CD4-positive, CD25-positive, alpha-beta regulatory T cell (primary cell): ENCODE data around the gene RAD51B. TPM values are rescaled to one million over a fixed set of nuclear protein-coding genes. Genes with fewer than 3 reads are reported as not detected.
"Not testable (repeated sequence)": the region's sequence is repeated elsewhere in the genome, so short reads cannot be mapped to it uniquely, and the experiment has no call there.

Experiments used
- ATAC-seq, 2 donors: fragments of 150-1000 bp; cut with Tn5 transposase; one replicate each; pipeline ENCODE4 v1.10.0; 2021; ENCODE audit warnings: low read depth in 2 of 2, moderate number of reproducible peaks in 2 of 2, moderate library complexity in 1 of 2
- DNase-seq, 3 donors: peaks; one replicate each; pipeline versions ENCODE4 v3.0.0 to v3.0.0-alpha.2; 2012 to 2022; ENCODE audit warnings: mixed read lengths in 1 of 3
- H3K27ac ChIP-seq: one replicate; pipeline ENCODE4 v1.7.0; 2013; ENCODE audit warnings: mild to moderate bottlenecking, low read length; ENCODE audit not compliant: insufficient read depth, poor library complexity, severe bottlenecking
- H3K27me3 ChIP-seq: one replicate; pipeline ENCODE4 v1.7.0; 2013; ENCODE audit warnings: low read length; ENCODE audit not compliant: control insufficient read depth, insufficient read depth
- H3K36me3 ChIP-seq: one replicate; pipeline ENCODE4 v1.7.0; 2013; ENCODE audit warnings: mild to moderate bottlenecking, low read length, moderate library complexity; ENCODE audit not compliant: control insufficient read depth, insufficient read depth
- H3K4me1 ChIP-seq: 2 replicates; pipeline ENCODE4 v1.7.0; 2013; ENCODE audit warnings: mild to moderate bottlenecking, low read length; ENCODE audit not compliant: insufficient read depth, control insufficient read depth, poor library complexity, severe bottlenecking
- H3K4me3 ChIP-seq: one replicate; pipeline ENCODE4 v1.7.0; 2013; ENCODE audit warnings: low read depth, mild to moderate bottlenecking, low read length, moderate library complexity
- H3K9me3 ChIP-seq, 2 experiments: 1 replicate in 1 of 2; 2 replicates in 1 of 2; pipeline ENCODE4 v1.7.0; 2013; ENCODE audit warnings: low read length in 2 of 2, mild to moderate bottlenecking in 1 of 2, moderate library complexity in 1 of 2; ENCODE audit not compliant: control insufficient read depth in 2 of 2
- H3K27ac Mint-ChIP-seq, 3 donors: one replicate each; pipeline ENCODE4 v1.8.0; 2020 to 2022; ENCODE audit warnings: mild to moderate bottlenecking in 3 of 3, mixed read lengths in 3 of 3, moderate library complexity in 2 of 3
- H3K27me3 Mint-ChIP-seq: one replicate; pipeline ENCODE4 v1.8.0; 2022; ENCODE audit warnings: mild to moderate bottlenecking, mixed read lengths
- H3K36me3 Mint-ChIP-seq: one replicate; pipeline ENCODE4 v1.8.0; 2020; ENCODE audit warnings: mixed read lengths
- H3K4me1 Mint-ChIP-seq, 4 donors: one replicate each; pipeline ENCODE4 v1.8.0; 2020 to 2022; ENCODE audit warnings: mixed read lengths in 4 of 4, mild to moderate bottlenecking in 1 of 4
- H3K4me3 Mint-ChIP-seq, 4 donors: one replicate each; pipeline ENCODE4 v1.8.0; 2020 to 2022; ENCODE audit warnings: mild to moderate bottlenecking in 4 of 4, mixed read lengths in 4 of 4, moderate library complexity in 3 of 4
- H3K9me3 Mint-ChIP-seq, 7 donors: one replicate each; pipeline ENCODE4 v1.8.0; 2020 to 2022; ENCODE audit warnings: mixed read lengths in 7 of 7, mild to moderate bottlenecking in 3 of 7, moderate library complexity in 2 of 7
- polyA plus RNA-seq, 4 donors: library from polyadenylated mRNA; unstranded; fragments of 300-500 nt; fragmentation: Illumina TruSeq; gene quantifications; one replicate each; pipeline ENCODE4 v1.2.3, GENCODE V29; 2021
- total RNA-seq: library from RNA; stranded (reverse); gene quantifications from one replicate; pipeline ENCODE4 v1.2.3, GENCODE V29; 2022

RAD51B gene
- total and polyA plus RNA-seq, 5 donors from 2014 or later: 19.1 to 40.2 (median 28.1) TPM

- Mint-ChIP-seq H3K9me3 (no peaks in the 10 kb centered on the region), H3K27me3 (no peaks in the 10 kb centered on the region), H3K27ac (no peak overlapping the region), H3K4me1 (no peaks in the 10 kb centered on the region), H3K36me3 (peaks cover 3% of the 10 kb centered on the region), H3K4me3 (no peak overlapping the region)
- H3K9me3 ChIP-seq: no peaks in the 10 kb centered on the region
- no peaks in the 10 kb centered on the region for H3K27me3 ChIP-seq
- H3K4me3 ChIP-seq: no peak overlapping the region
- no peaks in the 10 kb centered on the region for H3K36me3 ChIP-seq
- H3K27ac ChIP-seq: no peak overlapping the region
- ATAC-seq (no peak), DNase-seq (no peak)
- no peaks in the 10 kb centered on the region for H3K4me1 ChIP-seq
Observed at GRCh38 chr14:67978749-67979148, 159.2 kb downstream of the RAD51B start.

GRCh38 chr14:67982711-67983608 is 163.4 kb downstream of the RAD51B start:
- Mint-ChIP-seq H3K36me3 (peaks cover 3% of the 10 kb centered on the region), H3K4me1 (no peaks in the 10 kb centered on the region), H3K27ac (no peak overlapping the region), H3K27me3 (no peaks in the 10 kb centered on the region), H3K4me3 (no peak overlapping the region), H3K9me3 (no peaks in the 10 kb centered on the region)
- no peaks in the 10 kb centered on the region for H3K9me3 ChIP-seq
- ATAC-seq: no peak
- no peak for DNase-seq
- H3K4me3 ChIP-seq: no peak overlapping the region
- no peaks in the 10 kb centered on the region for H3K27me3 ChIP-seq
- no peaks in the 10 kb centered on the region for H3K36me3 ChIP-seq
- no peaks in the 10 kb centered on the region for H3K4me1 ChIP-seq
- no peak overlapping the region for H3K27ac ChIP-seq

GRCh38 chr14:67984274-67984673 is 164.7 kb downstream of the RAD51B start:
- ATAC-seq (no peak), DNase-seq (no peak)
- Mint-ChIP-seq H3K27me3 (no peaks in the 10 kb centered on the region), H3K4me1 (no peaks in the 10 kb centered on the region), H3K27ac (peak overlapping the region in 1 of 3 donors; percentile 34), H3K9me3 (no peaks in the 10 kb centered on the region), H3K4me3 (no peak overlapping the region), H3K36me3 (no peaks in the 10 kb centered on the region)
- Histone ChIP-seq H3K4me1 (no peaks in the 10 kb centered on the region), H3K9me3 (no peaks in the 10 kb centered on the region), H3K27me3 (no peaks in the 10 kb centered on the region), H3K27ac (no peak overlapping the region), H3K36me3 (no peaks in the 10 kb centered on the region), H3K4me3 (no peak overlapping the region)

GRCh38 chr14:67986131-67986841 is 166.7 kb downstream of the RAD51B start:
- DNase-seq (no peak), ATAC-seq (no peak)
- Mint-ChIP-seq H3K9me3 (no peaks in the 10 kb centered on the region), H3K4me3 (no peak overlapping the region), H3K36me3 (no peaks in the 10 kb centered on the region), H3K27me3 (no peaks in the 10 kb centered on the region), H3K4me1 (no peaks in the 10 kb centered on the region), H3K27ac (no peak overlapping the region)
- H3K4me3 ChIP-seq: no peak overlapping the region
- no peak overlapping the region for H3K27ac ChIP-seq
- no peaks in the 10 kb centered on the region for H3K9me3 ChIP-seq
- H3K4me1 ChIP-seq: no peaks in the 10 kb centered on the region
- no peaks in the 10 kb centered on the region for H3K27me3 ChIP-seq
- no peaks in the 10 kb centered on the region for H3K36me3 ChIP-seq

- H3K4me1 Mint-ChIP-seq: no peaks in the 10 kb centered on the region
- no peaks in the 10 kb centered on the region for H3K36me3 Mint-ChIP-seq
- no peak for DNase-seq
- Histone ChIP-seq H3K27me3 (no peaks in the 10 kb centered on the region), H3K4me3 (no peak overlapping the region), H3K27ac (no peak overlapping the region), H3K9me3 (no peaks in the 10 kb centered on the region), H3K4me1 (no peaks in the 10 kb centered on the region), H3K36me3 (no peaks in the 10 kb centered on the region)
- H3K9me3 Mint-ChIP-seq: no peaks in the 10 kb centered on the region
- H3K4me3 Mint-ChIP-seq: no peak overlapping the region
- no peaks in the 10 kb centered on the region for H3K27me3 Mint-ChIP-seq
- ATAC-seq: no peak
- no peak overlapping the region for H3K27ac Mint-ChIP-seq
Observed at GRCh38 chr14:67987606-67988005, 168.0 kb downstream of the RAD51B start.

GRCh38 chr14:67988210-67988609 is 168.6 kb downstream of the RAD51B start:
- H3K27ac Mint-ChIP-seq, H3K36me3 Mint-ChIP-seq, H3K27me3 Mint-ChIP-seq, DNase-seq, H3K9me3 ChIP-seq, H3K4me3 Mint-ChIP-seq, H3K4me3 ChIP-seq, H3K9me3 Mint-ChIP-seq, H3K4me1 ChIP-seq, H3K4me1 Mint-ChIP-seq, H3K27ac ChIP-seq, H3K27me3 ChIP-seq, ATAC-seq, H3K36me3 ChIP-seq: not testable (repeated sequence)

- DNase-seq (no peak), ATAC-seq (no peak)
- no peaks in the 10 kb centered on the region for H3K27me3 Mint-ChIP-seq
- H3K4me3 Mint-ChIP-seq: no peak overlapping the region
- no peak overlapping the region for H3K27ac Mint-ChIP-seq
- Histone ChIP-seq H3K4me3 (no peak overlapping the region), H3K27ac (no peak overlapping the region), H3K9me3 (no peaks in the 10 kb centered on the region), H3K4me1 (no peaks in the 10 kb centered on the region), H3K36me3 (no peaks in the 10 kb centered on the region), H3K27me3 (no peaks in the 10 kb centered on the region)
- peaks cover 0 to 2% (median 0%) of the 10 kb centered on the region in 4 donors for H3K4me1 Mint-ChIP-seq
- no peaks in the 10 kb centered on the region for H3K36me3 Mint-ChIP-seq
- H3K9me3 Mint-ChIP-seq: no peaks in the 10 kb centered on the region
Observed at GRCh38 chr14:67990576-67990975, 171.0 kb downstream of the RAD51B start.
